Measurements from ENCODE around the gene TPRN.

- no peak for TF ChIP-seq CTCF (conservative IDR thresholded peaks at IDR 0.05; ENCODE audit: low read length)
- no peak for TF ChIP-seq EZH2phosphoT487 (IDR thresholded peaks at IDR 0.05; ENCODE audit: borderline replicate concordance)
These were observed 47.6 kb downstream of the TPRN start for GRCh38 chr9:137152844-137153405.

Data from Loucy (cell line).